Common myeloid progenitor, CD34-positive (primary cell): ENCODE results near the gene TBX18.

Source experiments
- CTCF ChIA-PET: fragments of 350-600 bp; sonication (Branson Sonifier 250); formaldehyde crosslinking; loops from one replicate; lab custom pipeline; 2021; ENCODE audit warnings: antibody characterized with exemption; lab: Charles Lee
- POLR2A ChIA-PET: fragments of 350-600 bp; sonication (Branson Sonifier 250); formaldehyde crosslinking; loops from one replicate; lab custom pipeline; 2021; ENCODE audit warnings: antibody characterized with exemption; lab: Charles Lee
- DNase-seq, 3 donors: peaks; one replicate each; pipeline versions ENCODE4 v3.0.0 to v3.0.0-alpha.2; 2013
- H3K27ac ChIP-seq, 2 experiments: 1 replicate in 1 of 2; 2 replicates in 1 of 2; pipeline ENCODE4 v1.7.0; 2013; ENCODE audit warnings: inconsistent platforms in 2 of 2, low read length in 2 of 2, mild to moderate bottlenecking in 2 of 2, low read depth in 1 of 2, moderate library complexity in 1 of 2; ENCODE audit not compliant: severe bottlenecking in 2 of 2, insufficient read depth in 1 of 2, poor library complexity in 1 of 2
- H3K27me3 ChIP-seq, 5 experiments: replicated peaks in 2 of 5; 1 replicate in 3 of 5; 2 replicates in 2 of 5; pipeline versions ENCODE4 v1.6.1 to v1.7.0; 2013; ENCODE audit warnings: low read length in 4 of 5, mild to moderate bottlenecking in 2 of 5, moderate library complexity in 2 of 5, inconsistent platforms in 1 of 5; ENCODE audit not compliant: insufficient read depth in 5 of 5, control insufficient read depth in 4 of 5
- H3K36me3 ChIP-seq, 4 experiments: 1 replicate in 2 of 4; 2 replicates in 2 of 4; pipeline versions ENCODE4 v1.6.1 to v1.7.0; 2013; ENCODE audit warnings: low read length in 3 of 4, control low read depth in 1 of 4, mild to moderate bottlenecking in 1 of 4; ENCODE audit not compliant: control insufficient read depth in 4 of 4, insufficient read depth in 4 of 4
- H3K4me1 ChIP-seq, 4 experiments: 1 replicate in 3 of 4; 2 replicates in 1 of 4; pipeline versions ENCODE4 v1.6.1 to v1.7.1; 2013; ENCODE audit warnings: low read length in 3 of 4, mild to moderate bottlenecking in 3 of 4, control low read depth in 1 of 4, inconsistent platforms in 1 of 4, moderate library complexity in 1 of 4; ENCODE audit not compliant: control insufficient read depth in 4 of 4, insufficient read depth in 4 of 4; ENCODE audit errors: control extremely low read depth in 1 of 4
- H3K4me3 ChIP-seq, 7 experiments: 1 replicate in 4 of 7; 2 replicates in 3 of 7; pipeline versions ENCODE4 v1.5.1 to v1.7.0; 2013; ENCODE audit warnings: mild to moderate bottlenecking in 7 of 7, low read length in 6 of 7, moderate library complexity in 6 of 7, inconsistent platforms in 2 of 7, low read depth in 2 of 7, control low read depth in 1 of 7; ENCODE audit not compliant: insufficient read depth in 4 of 7, control insufficient read depth in 1 of 7; ENCODE audit errors: extremely low read depth in 1 of 7
- H3K9me3 ChIP-seq, 5 experiments: 1 replicate in 4 of 5; 2 replicates in 1 of 5; pipeline versions ENCODE4 v1.6.1 to v1.7.1; 2013; ENCODE audit warnings: low read length in 4 of 5, mild to moderate bottlenecking in 2 of 5, inconsistent platforms in 1 of 5, low read depth in 1 of 5, moderate library complexity in 1 of 5; ENCODE audit not compliant: control insufficient read depth in 4 of 5, insufficient read depth in 2 of 5; ENCODE audit errors: control extremely low read depth in 1 of 5
- WGBS: methylation state at CpG from one replicate; pipeline ENCODE4 v1.1.5; 2013; ENCODE audit not compliant: insufficient coverage; 5-methylcytosine and 5-hydroxymethylcytosine counted together

TBX18 gene

GRCh38 chr6:84663866-84664265, 100.5 kb downstream of the TBX18 start:
- Histone ChIP-seq H3K9me3 (peaks cover 0 to 2% (median 0%) of the 10 kb centered on the region in 5 experiments), H3K27ac (no peak overlapping the region), H3K36me3 (no peaks in the 10 kb centered on the region), H3K27me3 (peaks cover 0 to 3% (median 0%) of the 10 kb centered on the region in 5 experiments), H3K4me3 (no peak overlapping the region), H3K4me1 (no peaks in the 10 kb centered on the region)
- no peak for DNase-seq
- CTCF ChIA-PET = no interaction called here
- POLR2A ChIA-PET = no interaction called here
- 94% methylated on average over 2 of the region's 2 CpGs for WGBS

DNA sequence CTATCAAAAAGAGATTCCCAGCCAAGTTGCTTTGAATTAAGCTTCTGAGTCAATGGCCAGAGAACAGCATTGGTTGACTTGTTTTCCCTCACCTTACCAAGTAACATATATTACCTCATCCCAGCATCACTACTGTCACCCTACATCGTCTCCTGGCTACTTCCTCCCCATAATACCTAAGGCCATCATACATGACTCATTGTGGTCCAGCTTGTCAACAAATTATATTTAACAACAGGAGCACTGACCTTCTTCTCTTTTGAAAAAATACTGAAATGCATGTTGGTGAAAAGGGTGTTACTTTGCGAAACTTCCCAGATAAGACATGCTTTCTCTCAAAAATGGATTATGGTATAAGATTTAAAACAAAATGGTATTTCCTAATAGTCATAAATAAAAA, 106.9 kb downstream of the TBX18 start:
- no peaks in the 10 kb centered on the region for H3K36me3 ChIP-seq
- peaks cover 0 to 8% (median 2%) of the 10 kb centered on the region in 5 experiments for H3K27me3 ChIP-seq
- DNase-seq = no peak
- H3K9me3 ChIP-seq = peaks cover 0 to 2% (median 0%) of the 10 kb centered on the region in 5 experiments
- ChIA-PET CTCF (no interaction called here), POLR2A (no interaction called here)
- H3K27ac ChIP-seq = no peak overlapping the region
- WGBS = no CpG with 5 or more reads among the region's 2 CpGs
- H3K4me1 ChIP-seq = no peaks in the 10 kb centered on the region
- no peak overlapping the region for H3K4me3 ChIP-seq

DNA sequence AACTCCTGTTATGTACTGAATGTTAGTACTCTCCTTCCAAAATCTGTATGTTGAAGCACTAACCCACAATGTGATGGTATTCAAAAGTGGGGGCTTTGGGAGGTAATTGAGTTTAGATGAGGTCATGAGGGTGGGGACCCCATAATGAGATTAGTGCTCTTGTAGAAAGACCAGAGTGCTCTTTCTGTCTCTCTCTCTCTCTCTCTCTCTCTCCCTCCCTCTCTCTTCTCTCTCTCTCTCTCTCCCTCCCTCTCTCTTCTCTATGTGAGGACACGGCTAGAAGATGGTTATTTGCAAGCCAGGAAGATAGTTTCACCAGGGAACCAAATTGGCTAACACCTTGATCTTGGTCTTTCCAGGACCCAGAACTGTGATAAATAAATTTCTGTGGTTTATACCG, 107.4 kb downstream of the TBX18 start:
- 100% methylated on average over 1 of the region's 2 CpGs for WGBS
- POLR2A ChIA-PET = no interaction called here
- no peak for DNase-seq

DNA sequence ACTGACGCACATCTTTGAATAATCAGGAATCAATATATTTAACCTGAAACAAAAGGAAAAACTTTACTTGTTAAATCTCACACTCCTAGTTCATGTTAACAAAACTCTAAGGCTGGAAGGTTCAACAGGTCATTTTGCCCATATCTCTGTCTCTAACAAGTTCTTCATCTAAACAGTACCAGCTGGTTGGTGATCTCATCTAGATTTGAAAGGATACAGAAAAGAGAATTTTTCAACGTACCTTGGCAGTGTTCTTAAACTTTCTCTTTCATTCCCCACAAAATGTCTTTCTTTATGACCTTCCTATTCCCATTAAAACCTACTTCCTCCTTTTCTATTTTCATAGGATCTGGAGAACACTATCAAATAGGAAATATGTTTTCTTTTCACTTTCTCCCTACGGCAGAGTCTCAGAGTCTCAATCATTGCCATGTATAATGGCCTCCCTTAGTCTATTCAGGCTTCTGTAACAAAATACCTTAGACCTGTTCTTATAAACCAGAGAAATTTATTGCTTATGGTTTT, 111.3 kb downstream of the TBX18 start:
- CTCF ChIA-PET = no interaction called here
- POLR2A ChIA-PET = no interaction called here
- Histone ChIP-seq H3K27ac (no peak overlapping the region), H3K27me3 (peaks cover 0 to 10% (median 2%) of the 10 kb centered on the region in 5 experiments), H3K9me3 (peaks cover 0 to 2% (median 0%) of the 10 kb centered on the region in 5 experiments), H3K36me3 (no peaks in the 10 kb centered on the region), H3K4me1 (no peaks in the 10 kb centered on the region), H3K4me3 (no peak overlapping the region)
- DNase-seq = no peak
- WGBS = 100% methylated on average over 3 of the region's 3 CpGs

More for the DNA sequence above, 107.4 kb downstream of the TBX18 start:
- H3K4me3 ChIP-seq = no peak overlapping the region
- peaks cover 0 to 2% (median 0%) of the 10 kb centered on the region in 5 experiments for H3K9me3 ChIP-seq
- H3K27me3 ChIP-seq = peaks cover 0 to 8% (median 2%) of the 10 kb centered on the region in 5 experiments
- CTCF ChIA-PET = no interaction called here
- no peak overlapping the region for H3K27ac ChIP-seq
- H3K4me1 ChIP-seq = no peaks in the 10 kb centered on the region
- H3K36me3 ChIP-seq = no peaks in the 10 kb centered on the region

DNA sequence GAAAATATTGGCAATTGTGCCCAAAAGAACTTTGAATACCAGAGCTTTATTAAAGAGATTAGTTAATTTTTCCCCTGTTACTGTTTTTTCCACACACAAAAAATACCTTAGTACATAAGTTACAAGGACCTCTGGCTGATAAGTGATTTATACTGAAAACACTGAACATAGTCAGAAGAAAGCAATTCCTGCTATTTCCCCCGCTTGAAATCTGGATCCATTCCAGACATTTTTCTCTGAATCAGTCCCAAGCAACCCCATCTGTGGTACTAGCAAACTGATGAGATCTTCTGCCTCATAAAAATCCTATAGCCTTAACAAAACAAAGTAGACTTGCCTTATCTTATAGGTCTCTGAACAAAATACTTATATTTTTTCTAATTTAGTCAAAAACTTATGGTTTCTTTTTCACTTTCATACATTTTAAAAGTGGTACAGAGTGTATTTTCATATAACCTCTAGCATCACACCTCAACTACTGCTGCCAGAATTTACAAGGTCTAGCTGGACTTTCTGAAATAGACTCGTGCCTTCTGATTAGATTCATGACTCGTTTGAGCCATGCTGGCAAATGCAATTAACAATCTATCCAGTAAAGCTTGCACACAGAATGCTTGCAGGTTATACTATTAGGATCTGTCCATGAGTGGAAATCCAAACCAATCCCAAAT, 111.9 kb downstream of the TBX18 start:
- Histone ChIP-seq H3K36me3 (no peaks in the 10 kb centered on the region), H3K4me3 (no peak overlapping the region), H3K4me1 (no peaks in the 10 kb centered on the region), H3K9me3 (peaks cover 0 to 2% (median 0%) of the 10 kb centered on the region in 5 experiments), H3K27ac (no peak overlapping the region), H3K27me3 (peaks cover 0 to 10% (median 2%) of the 10 kb centered on the region in 5 experiments)
- POLR2A ChIA-PET = no interaction called here
- WGBS = 100% methylated on average over 2 of the region's 3 CpGs
- no peak for DNase-seq
- CTCF ChIA-PET = no interaction called here

DNA sequence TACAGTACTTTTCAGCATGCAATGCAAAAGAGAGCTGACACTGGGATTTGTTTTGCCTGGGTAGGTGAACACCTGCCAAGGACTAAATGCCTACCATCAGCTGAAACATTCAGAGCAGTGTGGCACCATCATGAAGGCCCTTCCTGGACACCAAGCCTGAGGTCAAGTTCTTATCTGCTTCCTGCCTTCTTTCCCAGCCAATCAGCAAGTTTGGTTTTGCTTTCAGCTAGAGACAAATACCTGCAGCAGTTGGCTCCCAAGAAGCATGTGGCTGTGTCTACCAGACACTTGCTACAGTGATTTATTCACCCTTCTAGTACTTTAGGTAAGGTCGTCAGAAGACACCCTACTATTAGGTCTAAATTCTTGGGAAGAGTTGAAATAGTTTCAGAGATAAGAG, 112.8 kb downstream of the TBX18 start:
- ChIA-PET POLR2A (no interaction called here), CTCF (no interaction called here)
- DNase-seq = no peak
- peaks cover 0 to 6% (median 2%) of the 10 kb centered on the region in 5 experiments for H3K27me3 ChIP-seq
- H3K4me1 ChIP-seq = no peaks in the 10 kb centered on the region
- no peaks in the 10 kb centered on the region for H3K36me3 ChIP-seq
- no peak overlapping the region for H3K27ac ChIP-seq
- H3K9me3 ChIP-seq = peaks cover 0 to 2% (median 0%) of the 10 kb centered on the region in 5 experiments
- no CpG with 5 or more reads among the region's 1 CpG for WGBS
- H3K4me3 ChIP-seq = no peak overlapping the region

- POLR2A ChIA-PET = no interaction called here
- Histone ChIP-seq H3K36me3 (no peaks in the 10 kb centered on the region), H3K9me3 (peaks cover 0 to 2% (median 0%) of the 10 kb centered on the region in 5 experiments), H3K4me1 (peaks cover 0 to 28% (median 8%) of the 10 kb centered on the region in 4 experiments), H3K27ac (no peak overlapping the region), H3K4me3 (no peak overlapping the region), H3K27me3 (peaks cover 0 to 4% (median 2%) of the 10 kb centered on the region in 5 experiments)
- DNase-seq = no peak
- CTCF ChIA-PET = no interaction called here
Observed at GRCh38 chr6:84648444-84648843, 116.0 kb downstream of the TBX18 start.
